ENCODE data around the gene GBF1. TPM values are rescaled to one million over a fixed set of nuclear protein-coding genes. Genes with fewer than 3 reads are reported as not detected.
"Not testable (repeated sequence)": the region's sequence is repeated elsewhere in the genome, so short reads cannot be mapped to it uniquely, and the experiment has no call there.

Gene GBF1
- total RNA-seq, 1 donor from 2014 or later: 59.9 TPM

- peak overlapping the region; percentile 98 for H3K4me3 Mint-ChIP-seq (ENCODE audit: unreplicated experiment)
- no peaks in the 10 kb centered on the region for H3K27me3 Mint-ChIP-seq (ENCODE audit: unreplicated experiment)
- TF ChIP-seq, protein P1, sequence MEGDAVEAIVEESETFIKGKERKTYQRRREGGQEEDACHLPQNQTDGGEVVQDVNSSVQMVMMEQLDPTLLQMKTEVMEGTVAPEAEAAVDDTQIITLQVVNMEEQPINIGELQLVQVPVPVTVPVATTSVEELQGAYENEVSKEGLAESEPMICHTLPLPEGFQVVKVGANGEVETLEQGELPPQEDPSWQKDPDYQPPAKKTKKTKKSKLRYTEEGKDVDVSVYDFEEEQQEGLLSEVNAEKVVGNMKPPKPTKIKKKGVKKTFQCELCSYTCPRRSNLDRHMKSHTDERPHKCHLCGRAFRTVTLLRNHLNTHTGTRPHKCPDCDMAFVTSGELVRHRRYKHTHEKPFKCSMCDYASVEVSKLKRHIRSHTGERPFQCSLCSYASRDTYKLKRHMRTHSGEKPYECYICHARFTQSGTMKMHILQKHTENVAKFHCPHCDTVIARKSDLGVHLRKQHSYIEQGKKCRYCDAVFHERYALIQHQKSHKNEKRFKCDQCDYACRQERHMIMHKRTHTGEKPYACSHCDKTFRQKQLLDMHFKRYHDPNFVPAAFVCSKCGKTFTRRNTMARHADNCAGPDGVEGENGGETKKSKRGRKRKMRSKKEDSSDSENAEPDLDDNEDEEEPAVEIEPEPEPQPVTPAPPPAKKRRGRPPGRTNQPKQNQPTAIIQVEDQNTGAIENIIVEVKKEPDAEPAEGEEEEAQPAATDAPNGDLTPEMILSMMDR (IDR thresholded peaks at IDR 0.05): no peak
- no peaks in the 10 kb centered on the region for H3K9me3 Mint-ChIP-seq (ENCODE audit: unreplicated experiment)
- H3K36me3 Mint-ChIP-seq (ENCODE audit: unreplicated experiment): peaks cover 3% of the 10 kb centered on the region
- peaks cover 45% of the 10 kb centered on the region for H3K4me1 Mint-ChIP-seq (ENCODE audit: unreplicated experiment)
- peak overlapping the region; percentile 2 for H3K27ac Mint-ChIP-seq (ENCODE audit: unreplicated experiment)
- DNase-seq (ENCODE audit: extremely low spot score, unreplicated experiment): no peak
Observed at GRCh38 chr10:102246261-102246660, 929 bp downstream of the GBF1 start.

- H3K27me3 Mint-ChIP-seq (ENCODE audit: unreplicated experiment): no peaks in the 10 kb centered on the region
- no peak for DNase-seq (ENCODE audit: extremely low spot score, unreplicated experiment)
- no peaks in the 10 kb centered on the region for H3K9me3 Mint-ChIP-seq (ENCODE audit: unreplicated experiment)
- H3K4me3 Mint-ChIP-seq (ENCODE audit: unreplicated experiment): peak overlapping the region; percentile 98
- H3K36me3 Mint-ChIP-seq (ENCODE audit: unreplicated experiment): peaks cover 3% of the 10 kb centered on the region
- no peak overlapping the region for H3K27ac Mint-ChIP-seq (ENCODE audit: unreplicated experiment)
- peaks cover 39% of the 10 kb centered on the region for H3K4me1 Mint-ChIP-seq (ENCODE audit: unreplicated experiment)
- TF ChIP-seq, protein P1 (IDR thresholded peaks at IDR 0.05): no peak
Observed at GRCh38 chr10:102247734-102248133, 2.4 kb downstream of the GBF1 start.

DNA sequence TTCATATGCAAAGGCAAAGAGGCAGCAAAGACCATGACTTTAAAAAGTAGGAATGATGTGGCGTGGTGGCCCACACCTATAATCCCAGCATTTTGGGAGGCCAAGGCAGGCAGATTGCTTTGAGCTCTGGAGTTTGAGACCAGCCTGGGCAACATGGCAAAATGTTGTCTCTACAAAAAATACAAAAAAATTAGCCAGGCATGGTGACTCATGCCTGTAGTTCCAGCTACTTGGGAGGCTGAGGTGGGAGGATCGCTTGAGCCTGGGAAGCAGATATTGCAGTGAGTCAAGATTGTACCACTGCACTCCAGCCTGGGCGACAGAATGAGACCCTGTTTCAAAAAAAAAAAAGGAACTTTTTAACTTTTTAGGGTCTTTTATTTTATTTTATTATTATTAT lies 7.2 kb downstream of the GBF1 start:
- not testable (repeated sequence) for H3K9me3 Mint-ChIP-seq (ENCODE audit: unreplicated experiment); H3K36me3 Mint-ChIP-seq (ENCODE audit: unreplicated experiment); H3K27ac Mint-ChIP-seq (ENCODE audit: unreplicated experiment); H3K27me3 Mint-ChIP-seq (ENCODE audit: unreplicated experiment); DNase-seq (ENCODE audit: extremely low spot score, unreplicated experiment); H3K4me3 Mint-ChIP-seq (ENCODE audit: unreplicated experiment)
- peaks cover 22% of the 10 kb centered on the region for H3K4me1 Mint-ChIP-seq (ENCODE audit: unreplicated experiment)

- Mint-ChIP-seq H3K36me3 (ENCODE audit: unreplicated experiment) (peaks cover 3% of the 10 kb centered on the region), H3K4me1 (ENCODE audit: unreplicated experiment) (peaks cover 7% of the 10 kb centered on the region), H3K27me3 (ENCODE audit: unreplicated experiment) (no peaks in the 10 kb centered on the region), H3K4me3 (ENCODE audit: unreplicated experiment) (no peak overlapping the region), H3K27ac (ENCODE audit: unreplicated experiment) (no peak overlapping the region), H3K9me3 (ENCODE audit: unreplicated experiment) (no peaks in the 10 kb centered on the region)
- TF ChIP-seq, protein P1 (IDR thresholded peaks at IDR 0.05): no peak
- no peak for DNase-seq (ENCODE audit: extremely low spot score, unreplicated experiment)
Observed at GRCh38 chr10:102254426-102254825, 9.1 kb downstream of the GBF1 start.

DNA sequence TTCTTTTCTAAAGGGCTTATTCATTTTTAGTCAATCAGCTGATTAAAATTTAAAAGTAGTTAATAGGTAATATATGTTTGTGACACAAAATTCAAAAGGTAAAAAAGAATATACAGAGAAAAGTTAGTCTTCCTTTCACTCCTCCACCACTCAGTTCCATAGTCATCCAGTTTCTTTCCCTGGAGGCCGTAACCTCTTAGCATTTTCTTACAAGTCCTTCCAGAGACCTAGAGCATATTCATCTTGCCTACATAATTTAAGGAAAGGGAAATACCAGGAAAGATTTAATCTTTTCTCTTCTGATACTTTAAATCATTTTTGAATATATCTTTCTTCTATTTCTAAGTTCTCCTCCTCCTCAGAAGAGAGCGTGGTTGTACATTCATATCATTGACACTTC lies 10.1 kb downstream of the GBF1 start:
- no peak for DNase-seq (ENCODE audit: extremely low spot score, unreplicated experiment)
- TF ChIP-seq, protein P1 (IDR thresholded peaks at IDR 0.05): no peak
- peaks cover 8% of the 10 kb centered on the region for H3K36me3 Mint-ChIP-seq (ENCODE audit: unreplicated experiment)
- H3K9me3 Mint-ChIP-seq (ENCODE audit: unreplicated experiment): no peaks in the 10 kb centered on the region
- no peak overlapping the region for H3K27ac Mint-ChIP-seq (ENCODE audit: unreplicated experiment)
- no peak overlapping the region for H3K4me3 Mint-ChIP-seq (ENCODE audit: unreplicated experiment)
- H3K27me3 Mint-ChIP-seq (ENCODE audit: unreplicated experiment): no peaks in the 10 kb centered on the region
- peaks cover 5% of the 10 kb centered on the region for H3K4me1 Mint-ChIP-seq (ENCODE audit: unreplicated experiment)

GRCh38 chr10:102261196-102261595 lies 15.9 kb downstream of the GBF1 start:
- Mint-ChIP-seq H3K27ac (ENCODE audit: unreplicated experiment) (no peak overlapping the region), H3K9me3 (ENCODE audit: unreplicated experiment) (no peaks in the 10 kb centered on the region), H3K4me3 (ENCODE audit: unreplicated experiment) (no peak overlapping the region), H3K36me3 (ENCODE audit: unreplicated experiment) (peaks cover 22% of the 10 kb centered on the region), H3K27me3 (ENCODE audit: unreplicated experiment) (no peaks in the 10 kb centered on the region), H3K4me1 (ENCODE audit: unreplicated experiment) (peaks cover 13% of the 10 kb centered on the region)
- no peak for DNase-seq (ENCODE audit: extremely low spot score, unreplicated experiment)
- TF ChIP-seq, protein P1 (IDR thresholded peaks at IDR 0.05): no peak

Data from osteocyte (in vitro differentiated cells).